Heart right ventricle (tissue), 16 donors: Measurements from ENCODE around the gene LBHD2. TPM values are rescaled to one million over a fixed set of nuclear protein-coding genes. Genes with fewer than 3 reads are reported as not detected.

Source experiments
- ATAC-seq, 8 donors: fragments of 200-7000 bp; cut with Tn5 transposase; one replicate each; pipeline ENCODE4 v1.9.1; 2020; ENCODE audit warnings: mild to moderate bottlenecking in 8 of 8, moderate library complexity in 8 of 8, moderate number of reproducible peaks in 1 of 8
- DNase-seq, 2 donors: peaks; one replicate each; pipeline ENCODE4 v3.0.0-alpha.2; 2020
- H3K27ac ChIP-seq, 10 donors: fragments of 200-600 bp; sonication (generic) in 2 of 10; one replicate each; pipeline versions ENCODE4 v1.5.0 to v1.8.0; 2020 to 2022; ENCODE audit warnings: mild to moderate bottlenecking in 3 of 10
- H3K27me3 ChIP-seq, 7 donors: fragments of 200-600 bp; one replicate each; pipeline ENCODE4 v1.8.0; 2021 to 2022; ENCODE audit warnings: mild to moderate bottlenecking in 2 of 7
- H3K36me3 ChIP-seq, 9 donors: fragments of 200-600 bp; sonication (generic) in 1 of 9; one replicate each; pipeline versions ENCODE4 v1.5.0 to v1.8.0; 2020 to 2022; ENCODE audit warnings: mild to moderate bottlenecking in 2 of 9
- H3K4me1 ChIP-seq, 9 donors: fragments of 200-600 bp; sonication (generic) in 1 of 9; one replicate each; pipeline versions ENCODE4 v1.5.0 to v1.8.0; 2020 to 2022; ENCODE audit warnings: mild to moderate bottlenecking in 4 of 9
- H3K4me3 ChIP-seq, 10 donors: fragments of 200-600 bp; sonication (generic) in 2 of 10; one replicate each; pipeline versions ENCODE4 v1.5.0 to v1.8.0; 2020 to 2022; ENCODE audit warnings: mild to moderate bottlenecking in 7 of 10, moderate library complexity in 2 of 10
- H3K9me3 ChIP-seq, 11 donors: fragments of 200-600 bp in 10 of 11; sonication (generic) in 2 of 11; one replicate each; pipeline versions ENCODE4 v1.5.0 to v1.8.0; 2013 to 2022; ENCODE audit warnings: mild to moderate bottlenecking in 2 of 11, control low read depth in 1 of 11, moderate library complexity in 1 of 11
- WGBS, 2 donors: extraction: QIAGEN DNeasy Blood & Tissue Kit; methylation state at CpG; one replicate each; pipeline ENCODE4 v1.1.7; 2013; ENCODE audit warnings: inconsistent platforms in 1 of 2; 5-methylcytosine and 5-hydroxymethylcytosine counted together
- intact Hi-C, 10 donors: fragments of 100-400 bp; cut with DNase I; formaldehyde crosslinking; loops; one replicate each; pipeline versions ENCODE4 v1.11.1 to v1.14.2; 2022
- polyA plus RNA-seq, 2 donors: library from polyadenylated mRNA; stranded (reverse); fragments of 200-250 nt; gene quantifications; one replicate each; pipeline ENCODE4 v1.2.3, GENCODE V29; 2013
- total RNA-seq, 10 donors: library from RNA; stranded (reverse); fragmentation: NEBNext Ultra II Directional in 3 of 10; extraction: Animal tissue kit (Norgen Biotek cat#: 25700) in 3 of 10; gene quantifications; one replicate each; pipeline versions ENCODE4 v1.2.1 to v1.2.4, GENCODE V29; 2021 to 2023
- TF ChIP-seq, protein P1 (sequence below), 9 donors: fragments of 200-600 bp; sonication (generic) in 2 of 9; IDR thresholded peaks; one replicate each; pipeline versions ENCODE4 v1.5.0 to v1.8.0; 2021 to 2022; ENCODE audit warnings: antibody characterized with exemption in 9 of 9, mild to moderate bottlenecking in 5 of 9, moderate library complexity in 1 of 9
- donor health status: Arrhythmogenic right ventricular cardiomyopathy.
- donor health status: ischemic (EF 13 %, LVEDD 7.1; RV severe dilation, severe dysfunction).
- donor health status: healthy with polysubstance abuse.
- donor health status: DM: no; HTN: yes; CAD: no.
- donor health status: DM: no; HTN: no; CAD: no.
- donor health status: ischemic (EF 25% LVEDD 6.9; RV normal size, moderate dysfunction).
- donor health status: ischemic (EF 25% LVEDD 5.7; RV mildly dilated, moderate dysfunction).
- donor health status: healthy.
- donor health status: DM: yes; HTN: yes; CAD: no.
- donor health status: Ischemic cardiomyopathy.
- donor health status: ischemic (EF 35%, LVEDD 5.7; RV mildly dilated, moderate dysfunction).
- donor health status: nonischemic (EF 11% LVEDD 7.7; RV severe dilation, severe dysfunction).
- donor health status: DM: yes; HTN: yes; CAD: no.
- donor health status: PGD.
- donor health status: ischemic (EF 29% LVEDD 5.4; RV normal size, mild dysfunction).
- donor health status: nonischemic (EF 23%, LVEDD 6.1; RV moderate dilation, normal function).

Gene LBHD2
- total and polyA plus RNA-seq, 12 donors, result 0.19 TPM; not detected in 11

DNA sequence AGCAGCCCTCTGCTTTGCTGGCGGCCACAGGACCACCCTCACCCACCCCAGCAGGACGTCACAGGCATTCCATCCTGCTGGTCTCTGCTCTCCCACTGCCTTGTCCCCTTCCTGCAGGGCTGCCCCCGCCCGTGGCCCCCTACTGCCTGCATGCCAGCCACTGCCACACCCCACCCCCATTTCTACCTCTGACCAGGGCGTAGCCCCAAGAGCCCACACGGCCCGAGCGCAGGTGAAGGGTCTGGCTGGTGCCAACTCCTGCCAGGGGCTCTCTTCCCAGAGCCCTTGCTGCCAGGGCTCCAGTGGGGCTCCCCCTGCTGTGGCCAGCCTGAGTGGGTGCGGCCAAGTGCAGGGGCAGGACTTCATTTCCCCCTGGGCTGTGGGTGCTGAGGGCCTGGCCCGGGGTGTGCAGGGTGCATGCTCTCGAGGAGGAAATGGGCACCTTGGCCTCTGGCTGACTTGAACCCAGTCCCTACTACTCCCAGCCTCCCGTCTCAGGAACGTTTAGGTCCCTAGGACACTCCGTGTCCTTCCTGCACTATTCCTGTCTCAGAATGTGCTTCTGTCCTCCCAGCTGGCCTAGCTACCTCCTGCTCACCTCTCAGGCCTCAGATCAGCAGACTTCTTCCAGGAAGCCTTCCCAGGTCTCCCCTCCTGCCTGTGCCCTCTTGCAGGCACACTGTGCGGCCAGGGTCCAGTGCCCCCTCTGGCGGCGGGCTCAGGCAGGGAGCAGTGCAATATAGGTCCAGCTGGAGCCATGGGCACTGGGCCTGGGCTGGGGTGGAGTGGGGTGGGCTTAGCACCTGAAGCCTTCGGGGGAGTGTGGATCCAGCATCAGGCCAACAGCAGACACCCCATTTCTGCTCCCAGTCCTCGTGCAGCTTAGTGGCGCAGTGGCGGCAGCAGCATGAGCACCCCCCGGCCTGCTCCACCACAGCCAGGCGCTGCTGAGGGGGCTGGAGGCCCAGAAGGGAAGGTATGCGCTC, 1.4 kb downstream of the LBHD2 start:
- intact Hi-C loops, result loop anchor here in 1 of 10 donors (5.0 kb wide), 1 partner anchor 208 kb away; no protein-coding TSS in a partner anchor
- Histone ChIP-seq H3K27ac (no peak overlapping the region), H3K4me3 (no peak overlapping the region), H3K9me3 (no peaks in the 10 kb centered on the region), H3K4me1 (peaks cover 0 to 8% (median 0%) of the 10 kb centered on the region in 9 donors), H3K36me3 (no peaks in the 10 kb centered on the region), H3K27me3 (peaks cover 0 to 51% (median 42%) of the 10 kb centered on the region in 7 donors)
- 73% methylated on average over 24 of the region's 24 CpGs for WGBS, 2 donors
- DNase-seq (no peak), ATAC-seq (no peak)
- TF ChIP-seq, protein P1, sequence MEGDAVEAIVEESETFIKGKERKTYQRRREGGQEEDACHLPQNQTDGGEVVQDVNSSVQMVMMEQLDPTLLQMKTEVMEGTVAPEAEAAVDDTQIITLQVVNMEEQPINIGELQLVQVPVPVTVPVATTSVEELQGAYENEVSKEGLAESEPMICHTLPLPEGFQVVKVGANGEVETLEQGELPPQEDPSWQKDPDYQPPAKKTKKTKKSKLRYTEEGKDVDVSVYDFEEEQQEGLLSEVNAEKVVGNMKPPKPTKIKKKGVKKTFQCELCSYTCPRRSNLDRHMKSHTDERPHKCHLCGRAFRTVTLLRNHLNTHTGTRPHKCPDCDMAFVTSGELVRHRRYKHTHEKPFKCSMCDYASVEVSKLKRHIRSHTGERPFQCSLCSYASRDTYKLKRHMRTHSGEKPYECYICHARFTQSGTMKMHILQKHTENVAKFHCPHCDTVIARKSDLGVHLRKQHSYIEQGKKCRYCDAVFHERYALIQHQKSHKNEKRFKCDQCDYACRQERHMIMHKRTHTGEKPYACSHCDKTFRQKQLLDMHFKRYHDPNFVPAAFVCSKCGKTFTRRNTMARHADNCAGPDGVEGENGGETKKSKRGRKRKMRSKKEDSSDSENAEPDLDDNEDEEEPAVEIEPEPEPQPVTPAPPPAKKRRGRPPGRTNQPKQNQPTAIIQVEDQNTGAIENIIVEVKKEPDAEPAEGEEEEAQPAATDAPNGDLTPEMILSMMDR (IDR thresholded peaks at IDR 0.05), result peak in 3 of 9 donors; percentile 4 to 12 (median 5)

DNA sequence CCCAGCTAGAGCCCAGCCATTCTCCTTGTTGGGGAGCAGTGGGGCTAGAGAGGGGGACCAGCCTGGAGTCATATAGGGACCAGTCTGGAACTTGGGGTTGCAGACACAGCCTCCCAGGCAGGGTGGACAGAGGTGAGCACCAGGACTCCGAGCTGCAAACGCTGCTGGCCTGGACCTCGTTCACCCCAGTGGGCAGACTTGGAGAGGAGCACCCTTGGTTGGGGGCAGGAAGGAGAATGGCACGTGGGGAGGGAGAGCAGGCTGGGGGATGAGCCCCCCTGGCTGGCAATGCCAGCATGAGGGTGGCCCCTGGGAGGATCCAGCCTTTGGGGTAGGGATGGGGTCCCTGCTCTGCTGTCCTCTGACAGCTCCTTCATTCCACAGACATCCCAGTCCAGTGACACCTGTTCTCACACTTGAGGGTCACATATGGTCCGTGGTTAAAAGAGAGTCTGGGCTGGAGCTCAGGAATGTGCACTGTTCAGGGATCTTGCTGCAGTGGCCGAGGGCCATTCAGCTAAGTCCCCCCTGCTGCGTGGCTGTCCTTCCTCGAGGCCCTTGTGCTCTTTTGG, 2.8 kb downstream of the LBHD2 start:
- Histone ChIP-seq H3K36me3 (no peaks in the 10 kb centered on the region), H3K27ac (no peak overlapping the region), H3K4me1 (peaks cover 0 to 19% (median 11%) of the 10 kb centered on the region in 9 donors), H3K27me3 (peaks cover 0 to 57% (median 46%) of the 10 kb centered on the region in 7 donors), H3K9me3 (no peaks in the 10 kb centered on the region), H3K4me3 (no peak overlapping the region)
- ATAC-seq (no peak), DNase-seq (peak in 1 of 2 donors; percentile 9)
- intact Hi-C loops, result loop anchor here in 1 of 10 donors (5.0 kb wide), 1 partner anchor 210 kb away; no protein-coding TSS in a partner anchor
- WGBS, 2 donors, result 75 to 79% methylated on average over 8 of the region's 8 CpGs
- TF ChIP-seq, protein P1 (IDR thresholded peaks at IDR 0.05), result no peak

DNA sequence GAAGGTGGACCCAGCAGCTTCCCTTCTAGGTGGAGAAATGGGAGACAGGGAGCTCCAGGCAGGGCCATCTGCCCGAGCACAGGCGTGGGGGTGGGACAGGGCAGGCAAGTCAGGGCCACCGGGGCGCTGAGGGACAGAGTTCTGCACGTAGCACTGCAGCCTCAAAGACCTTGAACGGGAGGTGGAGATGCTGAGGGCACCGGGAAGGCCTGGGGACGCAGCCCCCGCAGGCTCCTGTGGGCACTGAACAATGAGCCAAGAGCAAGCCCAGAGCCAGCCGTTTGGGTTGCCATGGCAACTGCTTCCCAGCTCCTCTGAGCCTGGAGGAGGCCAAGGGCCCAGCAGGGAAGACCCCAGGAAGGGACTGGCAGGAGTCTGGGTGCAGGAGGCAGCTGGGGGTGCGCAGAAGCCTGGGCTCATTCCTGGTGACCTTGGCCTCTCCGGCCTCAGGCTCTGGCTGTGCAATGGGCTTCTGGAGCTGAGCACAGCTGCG, 3.4 kb downstream of the LBHD2 start:
- peak in 1 of 2 donors; percentile 7 for DNase-seq
- intact Hi-C loops, result loop anchor here in 1 of 10 donors (5.0 kb wide), 1 partner anchor 210 kb away; no protein-coding TSS in a partner anchor

More for the DNA sequence above, 3.4 kb downstream of the LBHD2 start:
- H3K4me3 ChIP-seq, result no peak overlapping the region
- no peak overlapping the region for H3K27ac ChIP-seq
- TF ChIP-seq, protein P1 (IDR thresholded peaks at IDR 0.05), result no peak
- no peaks in the 10 kb centered on the region for H3K9me3 ChIP-seq
- H3K4me1 ChIP-seq, result peaks cover 0 to 21% (median 12%) of the 10 kb centered on the region in 9 donors
- H3K27me3 ChIP-seq, result peaks cover 0 to 57% (median 43%) of the 10 kb centered on the region in 7 donors
- WGBS, 2 donors, result 71 to 75% methylated on average over 13 of the region's 13 CpGs
- no peak for ATAC-seq
- no peaks in the 10 kb centered on the region for H3K36me3 ChIP-seq
